Stimulated activated CD4-positive, alpha-beta T cell treated with anti-CD3 and anti-CD28 coated beads, Interleukin-12 subunit alpha, Interleukin-12 subunit beta, amount 100 ng/mL, for 24 hours (primary cell): ENCODE measurements around the gene PAK1.

Experiments used
- DNase-seq, 2 experiments: peaks; one replicate each; pipeline ENCODE4 v3.0.0-alpha.2; 2020; ENCODE audit warnings: low read depth in 2 of 2

Gene PAK1

DNA sequence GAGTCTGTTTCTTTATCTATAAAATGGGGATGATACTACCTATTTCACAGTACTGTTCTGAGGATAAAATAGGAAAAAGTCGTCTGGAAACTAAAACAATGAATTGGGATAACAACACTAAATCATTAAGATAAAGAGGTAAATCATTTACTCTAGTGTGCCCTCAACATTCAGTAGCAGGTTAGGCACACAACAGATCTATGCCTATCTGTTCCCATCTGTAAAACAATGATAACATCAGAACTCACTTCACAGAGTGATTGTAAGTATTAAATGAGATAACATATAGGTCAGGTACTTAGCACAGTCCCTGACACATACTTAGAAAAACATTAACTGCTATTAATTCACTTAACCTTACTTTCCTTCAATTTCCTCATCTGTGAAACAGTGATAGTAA, 36.9 kb downstream of the PAK1 start:
- no peak for DNase-seq

DNA sequence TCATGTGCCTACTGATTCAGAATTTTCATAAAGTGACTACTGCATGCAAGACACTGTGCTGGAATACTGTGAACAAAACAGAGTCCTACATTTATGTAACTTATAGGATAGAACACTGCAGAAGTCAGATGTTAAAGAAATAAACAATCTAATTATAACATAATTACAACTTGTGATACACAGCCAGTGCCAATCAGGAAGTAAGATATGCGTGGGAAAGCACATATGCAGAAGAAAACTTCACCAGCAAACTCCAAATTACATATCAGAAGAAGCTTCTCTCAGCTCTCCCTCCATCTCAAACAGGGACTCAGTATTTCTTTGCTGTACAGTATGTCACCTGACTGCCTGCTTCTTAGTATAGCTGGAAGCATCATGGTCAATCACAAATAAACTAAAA, 37.4 kb downstream of the PAK1 start:
- no peak for DNase-seq

DNA sequence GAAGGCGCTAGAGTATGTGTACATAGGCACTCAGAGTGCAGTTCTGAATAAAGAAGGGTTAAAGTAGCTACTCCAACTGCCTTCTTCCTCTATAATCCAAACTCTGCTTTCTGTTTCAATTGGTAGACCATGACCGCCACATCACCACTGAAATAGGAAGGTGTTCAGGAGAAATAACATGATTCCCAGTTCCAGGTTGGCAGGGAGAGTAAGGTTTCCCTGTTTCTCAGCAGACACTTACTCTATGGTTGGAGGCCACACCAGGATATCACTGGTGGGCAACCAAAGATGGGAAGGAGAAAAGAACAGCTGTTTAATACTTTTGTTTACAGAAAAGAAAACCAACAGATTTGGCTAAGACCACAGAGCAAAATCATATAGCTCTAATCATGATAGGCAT, 37.9 kb downstream of the PAK1 start:
- DNase-seq: no peak

DNA sequence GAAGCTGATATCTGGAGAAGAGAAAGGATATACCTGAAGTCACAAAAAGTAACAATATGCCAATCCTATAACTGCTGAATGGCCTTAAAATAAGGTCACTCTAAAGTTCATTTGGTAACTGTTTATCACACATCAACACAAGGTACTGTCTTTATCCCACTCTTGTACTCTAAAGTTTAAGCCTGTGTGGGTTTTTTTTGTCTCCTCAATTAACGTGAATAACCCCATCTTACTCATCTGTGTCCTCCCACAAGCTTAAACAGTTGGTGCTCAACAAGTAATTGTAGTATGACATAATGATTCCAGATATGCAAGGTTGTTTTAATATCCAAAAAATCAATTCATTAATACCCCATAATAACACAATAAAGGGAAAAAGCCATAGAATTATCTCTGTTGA, 42.1 kb downstream of the PAK1 start:
- DNase-seq: no peak

DNA sequence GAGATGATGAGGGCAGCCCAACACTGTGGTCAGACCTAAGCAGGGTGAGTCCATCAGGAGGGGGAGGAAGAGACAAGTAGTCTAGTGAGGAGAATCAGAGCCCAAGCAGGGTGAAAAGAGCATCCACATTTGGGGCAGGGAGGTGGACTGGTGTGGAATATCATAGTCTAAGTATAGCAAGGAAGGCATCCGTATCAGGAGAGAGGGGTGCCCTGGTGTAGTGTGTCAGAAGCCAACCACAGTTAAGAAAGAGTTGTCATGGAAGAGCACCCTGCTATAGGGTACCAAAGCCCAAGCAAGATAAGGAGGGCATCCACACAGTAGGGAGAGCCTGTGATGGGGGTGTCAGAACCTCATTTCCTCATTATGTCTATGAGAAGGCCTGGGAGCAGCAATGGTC, 45.3 kb downstream of the PAK1 start:
- DNase-seq: no peak

DNA sequence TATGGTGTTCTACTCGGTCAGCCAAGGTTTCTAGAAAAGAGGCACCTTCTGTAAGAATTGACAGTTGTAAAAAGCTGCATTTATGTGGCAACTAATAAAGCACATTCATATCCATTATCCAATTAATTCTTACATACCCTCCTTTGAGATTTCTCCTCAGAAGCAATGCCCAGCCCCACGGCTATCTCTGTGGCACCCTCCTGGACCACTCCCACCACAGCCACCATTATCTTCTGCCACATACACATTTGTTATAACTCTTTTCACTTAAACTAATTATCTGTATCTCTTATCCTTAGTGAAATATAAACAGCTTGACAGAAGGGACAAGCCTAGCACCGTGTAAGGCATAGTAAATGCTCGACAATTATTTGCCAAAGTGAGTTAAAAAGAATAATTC, 48.5 kb downstream of the PAK1 start:
- no peak for DNase-seq

DNA sequence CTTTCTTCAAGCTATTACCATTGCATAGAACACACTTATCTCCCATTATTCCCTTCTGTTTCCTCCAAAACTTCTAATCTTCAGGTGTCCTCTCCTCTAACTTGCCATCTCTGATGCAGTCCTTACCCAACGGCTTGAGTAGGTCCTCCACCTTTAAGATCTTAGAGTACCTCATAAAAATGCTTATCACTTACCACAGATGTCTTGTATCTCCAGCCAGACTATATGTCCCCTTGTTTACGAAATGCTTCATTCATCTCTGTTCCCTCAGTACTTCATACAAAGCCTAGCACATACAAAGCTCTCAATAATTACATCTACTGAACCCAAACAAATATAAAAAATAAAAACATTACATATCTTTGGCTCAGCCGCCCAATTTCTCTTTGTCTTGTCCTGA, 49.2 kb downstream of the PAK1 start:
- no peak for DNase-seq

DNA sequence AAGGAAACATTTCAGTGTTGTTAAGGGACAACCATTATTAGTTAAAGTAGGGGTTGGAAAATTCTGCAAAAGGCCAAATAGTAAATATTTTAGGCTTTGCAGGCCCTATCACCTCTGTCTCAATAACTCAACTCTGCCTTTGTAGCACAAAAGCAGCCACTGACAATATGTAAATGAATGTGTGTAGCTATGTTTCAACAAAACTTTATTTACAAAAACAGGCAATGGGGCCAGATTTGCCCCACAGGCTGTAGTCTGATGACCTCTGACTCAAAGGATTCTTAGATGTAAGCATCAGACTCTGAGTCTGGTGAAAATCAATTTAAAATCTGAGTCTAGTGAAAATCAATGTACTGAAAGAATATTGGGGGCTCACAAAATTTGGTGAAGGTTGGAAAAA, 50.3 kb downstream of the PAK1 start:
- DNase-seq: no peak

DNA sequence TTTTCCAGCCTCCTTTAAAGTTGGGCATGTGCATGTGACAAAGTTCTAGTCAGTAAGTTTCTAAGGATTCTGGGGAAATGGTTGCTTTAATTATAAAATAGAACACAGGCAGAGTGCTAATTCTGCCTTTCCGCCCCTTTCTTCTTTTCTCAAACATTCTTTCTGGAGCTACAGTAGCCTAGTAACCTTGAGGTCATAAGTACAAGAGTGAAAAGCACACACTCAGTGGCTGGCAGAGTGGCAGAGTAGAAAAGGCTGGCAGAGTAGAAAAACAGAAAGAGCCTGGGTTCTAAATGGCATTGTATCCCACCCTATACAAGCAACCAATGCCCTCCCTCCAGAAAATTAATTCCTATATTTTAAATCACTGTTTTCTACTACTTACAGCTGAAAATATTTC, 51.2 kb downstream of the PAK1 start:
- no peak for DNase-seq

DNA sequence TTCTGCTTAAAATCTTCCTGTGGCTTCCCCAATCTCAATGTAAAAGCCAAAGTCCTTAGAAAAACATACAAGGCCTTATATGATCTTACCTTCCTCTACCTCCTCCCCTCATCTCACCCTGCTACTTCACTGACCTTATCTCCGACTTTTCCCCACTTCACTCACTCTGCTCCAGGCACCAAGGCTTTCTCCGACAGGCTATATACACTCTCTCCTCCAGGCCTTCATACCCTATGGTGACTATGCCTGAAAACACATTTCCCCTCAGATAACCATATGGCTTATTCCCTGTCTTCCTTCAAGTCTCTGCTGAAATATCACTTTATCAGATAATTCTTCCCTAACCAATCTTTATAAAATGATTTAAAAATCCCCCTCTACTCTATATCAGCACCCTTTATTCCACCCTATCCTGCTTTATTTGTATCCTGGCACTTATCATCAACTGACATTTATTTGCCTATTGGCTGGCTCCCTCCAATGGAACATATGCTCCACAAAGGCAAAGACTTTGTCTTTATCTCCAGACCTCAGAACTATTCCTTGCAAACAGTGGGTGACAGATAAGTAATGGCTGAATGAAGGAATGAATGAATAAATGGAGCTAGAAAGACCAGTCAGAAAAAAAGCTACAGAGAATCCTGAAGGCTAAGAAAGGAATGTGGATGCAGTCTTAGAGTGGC, 52.7 kb downstream of the PAK1 start:
- no peak for DNase-seq

DNA sequence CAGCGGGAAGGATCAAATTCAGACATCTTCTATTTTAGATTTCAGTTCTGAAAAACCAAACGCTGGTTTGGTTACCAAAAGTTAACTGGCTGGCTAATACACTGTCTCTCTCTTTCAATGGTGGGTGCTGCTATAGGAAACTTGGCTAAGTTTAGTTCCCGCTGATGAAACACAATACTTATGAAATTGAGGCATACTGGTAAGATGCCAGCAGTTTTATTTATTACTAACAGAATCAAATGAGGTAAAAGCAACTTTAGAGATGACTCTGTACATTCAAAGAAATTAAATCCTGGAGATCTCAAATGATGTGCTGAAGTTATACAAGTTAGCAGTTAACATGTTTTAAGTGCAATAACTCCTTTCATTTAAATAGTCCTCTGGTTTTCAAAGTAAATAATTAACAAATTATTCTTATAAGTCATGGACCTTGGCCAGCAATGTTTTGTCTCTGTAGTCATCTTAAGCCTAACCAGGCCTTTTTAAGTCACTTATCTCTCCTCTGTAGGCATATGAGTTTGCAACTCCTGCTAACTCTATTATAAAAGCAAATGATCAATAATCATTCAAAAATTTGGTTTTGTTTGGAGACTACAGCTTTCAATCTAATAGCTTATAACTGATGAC, 54.8 kb downstream of the PAK1 start:
- DNase-seq: no peak

DNA sequence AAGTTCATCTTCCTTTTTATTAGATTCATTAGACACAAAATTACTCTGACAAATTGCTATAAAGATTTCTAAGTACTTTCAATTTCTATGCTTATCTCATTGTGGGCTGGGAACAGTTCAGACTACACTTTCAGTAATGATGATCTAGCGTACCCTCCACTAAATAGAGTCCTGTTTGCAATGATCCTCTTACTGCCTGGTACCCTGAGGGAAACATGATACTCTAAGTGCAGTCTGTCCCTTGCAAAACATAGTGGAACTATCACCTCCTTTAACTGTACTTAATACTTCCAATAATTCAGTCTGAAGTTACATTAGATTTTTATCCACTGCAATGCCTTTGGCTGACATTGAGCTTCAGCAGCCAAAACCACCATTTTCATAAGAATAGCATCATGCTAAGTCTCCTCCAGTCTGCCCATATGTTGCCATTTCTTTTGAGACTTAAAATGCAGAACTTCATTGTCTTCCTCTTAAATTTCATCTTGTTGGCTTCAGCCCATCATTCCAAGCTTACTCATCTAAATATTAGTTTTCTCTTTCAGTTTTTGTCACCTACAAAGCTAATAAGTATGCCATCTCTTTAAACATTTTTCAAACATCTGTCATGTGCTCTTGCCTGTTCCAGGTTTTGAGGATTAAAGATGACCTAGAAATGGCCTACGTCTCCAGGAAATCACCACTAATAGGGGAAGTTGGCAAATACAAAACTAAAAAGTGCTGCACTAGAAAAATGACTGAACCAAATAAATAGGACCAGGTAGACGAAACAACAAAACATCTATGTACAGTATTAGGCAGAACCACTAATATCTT, 55.5 kb downstream of the PAK1 start:
- DNase-seq: no peak

DNA sequence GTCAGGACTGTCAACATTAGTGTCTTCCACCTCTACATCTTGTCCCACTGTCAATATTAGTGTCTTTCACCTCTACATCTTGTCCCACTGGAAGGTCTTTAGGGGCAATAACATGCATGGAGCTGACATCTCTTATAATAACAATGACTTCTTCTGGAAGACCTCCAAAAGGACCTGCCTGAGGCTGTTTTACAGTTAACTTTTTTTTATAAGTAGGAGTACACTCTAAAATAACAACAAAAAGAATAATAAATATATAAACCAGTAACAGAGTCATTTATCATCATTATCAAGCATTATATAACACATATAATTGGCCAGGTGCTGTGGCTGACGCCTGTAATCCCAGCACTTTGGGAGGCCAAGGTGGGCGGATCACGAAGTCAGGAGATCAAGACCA, 57.5 kb downstream of the PAK1 start:
- no peak for DNase-seq

DNA sequence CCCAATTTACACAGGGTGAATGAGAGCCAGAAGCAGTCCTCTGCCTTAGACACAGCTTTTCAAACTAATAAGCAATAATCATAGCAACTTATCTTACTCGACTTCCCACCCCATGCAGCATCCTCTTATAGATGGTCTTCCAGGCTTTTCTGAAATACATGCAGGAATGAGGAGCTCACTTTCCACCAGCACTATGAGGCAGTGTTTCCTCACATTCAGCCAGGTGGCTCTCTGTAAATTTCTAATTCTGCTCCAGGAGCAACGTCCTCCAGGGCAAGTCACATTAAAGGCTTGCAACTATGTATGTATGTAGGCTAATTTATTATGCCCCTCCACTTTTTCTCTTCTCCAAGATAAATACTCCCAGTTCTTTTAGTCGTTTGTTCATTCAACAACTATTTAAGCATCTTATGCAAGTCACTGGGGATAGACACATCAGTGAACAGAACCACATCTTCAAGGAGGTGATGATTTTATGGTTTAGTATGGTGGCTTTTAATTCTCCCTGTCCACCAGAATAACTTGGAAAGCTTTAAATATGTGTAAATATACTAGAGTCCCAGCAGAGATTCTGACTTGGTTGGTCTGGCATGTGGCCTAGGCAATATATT, 59.9 kb downstream of the PAK1 start:
- DNase-seq: no peak

DNA sequence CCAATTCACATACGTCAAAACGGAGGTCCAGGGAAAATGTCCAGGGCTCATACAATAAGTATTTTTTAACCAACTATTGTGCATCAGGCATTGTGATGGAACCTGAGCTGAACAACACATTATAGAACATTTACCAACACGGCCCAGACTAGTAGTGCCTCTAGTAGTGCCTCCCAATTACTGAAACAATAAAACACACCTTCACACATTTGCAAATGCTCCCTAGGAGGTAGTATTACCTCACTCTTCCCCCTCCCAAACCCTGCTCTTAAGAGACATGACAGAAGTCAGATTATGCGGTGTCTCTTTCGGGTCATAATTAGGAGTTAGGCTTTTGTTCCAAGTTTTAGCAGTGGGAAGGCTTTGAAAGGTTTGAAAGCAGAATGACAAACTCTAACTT, 61.1 kb downstream of the PAK1 start:
- DNase-seq: no peak

DNA sequence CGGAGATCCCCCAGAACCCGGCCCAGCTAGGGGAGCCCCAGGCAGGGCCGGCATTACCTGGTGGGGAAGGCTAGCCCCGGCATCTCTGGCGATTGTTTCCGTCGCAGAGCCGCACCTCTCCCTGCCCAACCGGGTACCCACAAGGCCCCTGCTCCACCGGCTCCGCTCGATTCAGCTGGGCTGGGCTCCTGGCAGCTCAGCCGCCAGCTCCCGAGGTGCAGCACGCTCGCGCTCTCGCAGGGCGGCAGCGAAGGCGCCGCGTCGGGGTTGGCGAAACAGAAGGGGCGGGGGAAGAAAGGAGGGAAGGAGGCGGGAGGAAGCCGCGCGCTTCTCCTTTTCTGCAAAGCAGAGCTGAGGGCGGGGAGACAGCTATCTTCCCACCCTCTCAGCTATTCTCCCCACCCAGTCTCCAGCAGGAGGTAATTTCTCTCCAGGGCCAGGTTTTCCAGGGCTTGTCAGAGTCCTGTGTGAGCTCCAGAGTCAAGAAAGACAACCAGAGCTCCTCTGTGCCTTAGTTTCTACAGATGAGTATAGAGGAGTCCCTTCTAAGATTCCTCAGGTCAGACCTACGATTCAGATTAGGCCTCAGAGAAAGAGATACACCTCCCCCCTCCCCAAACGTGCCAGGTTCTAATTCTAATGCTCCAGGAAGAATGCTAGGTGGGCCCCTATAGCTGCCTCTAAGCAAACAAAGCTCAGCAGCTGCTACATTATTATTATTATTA, 62.0 kb downstream of the PAK1 start:
- DNase-seq: peak; percentile 63 to 73

DNA sequence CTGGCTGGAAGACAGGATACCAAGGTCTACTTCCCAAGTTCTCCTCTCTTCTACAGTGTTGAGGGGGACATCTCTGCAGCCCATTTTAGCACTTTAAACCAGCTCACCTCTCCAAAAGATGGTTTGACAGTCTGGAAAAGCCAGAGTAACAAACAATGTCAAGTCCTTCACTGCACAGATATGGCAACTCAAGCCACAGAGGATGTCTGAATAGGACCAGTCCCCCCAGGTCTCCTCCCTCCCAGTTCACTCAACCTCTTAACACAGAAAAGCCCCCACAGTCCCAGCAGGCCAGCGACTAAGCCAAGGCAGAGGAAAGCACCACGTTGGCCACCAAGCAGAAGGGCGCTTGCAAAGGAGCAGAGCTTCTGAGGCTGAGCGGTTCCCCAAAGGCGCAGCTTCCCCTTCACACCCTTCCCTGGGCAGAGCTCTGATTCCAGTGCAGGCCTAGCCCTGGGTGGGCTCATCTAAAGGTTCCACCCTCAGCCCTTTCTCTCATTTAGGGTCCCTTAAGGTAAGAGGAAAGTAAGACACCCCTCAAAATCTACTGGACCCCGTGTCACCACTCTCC, 62.7 kb downstream of the PAK1 start:
- DNase-seq: peak in 1 of 2 experiments; percentile 8

DNA sequence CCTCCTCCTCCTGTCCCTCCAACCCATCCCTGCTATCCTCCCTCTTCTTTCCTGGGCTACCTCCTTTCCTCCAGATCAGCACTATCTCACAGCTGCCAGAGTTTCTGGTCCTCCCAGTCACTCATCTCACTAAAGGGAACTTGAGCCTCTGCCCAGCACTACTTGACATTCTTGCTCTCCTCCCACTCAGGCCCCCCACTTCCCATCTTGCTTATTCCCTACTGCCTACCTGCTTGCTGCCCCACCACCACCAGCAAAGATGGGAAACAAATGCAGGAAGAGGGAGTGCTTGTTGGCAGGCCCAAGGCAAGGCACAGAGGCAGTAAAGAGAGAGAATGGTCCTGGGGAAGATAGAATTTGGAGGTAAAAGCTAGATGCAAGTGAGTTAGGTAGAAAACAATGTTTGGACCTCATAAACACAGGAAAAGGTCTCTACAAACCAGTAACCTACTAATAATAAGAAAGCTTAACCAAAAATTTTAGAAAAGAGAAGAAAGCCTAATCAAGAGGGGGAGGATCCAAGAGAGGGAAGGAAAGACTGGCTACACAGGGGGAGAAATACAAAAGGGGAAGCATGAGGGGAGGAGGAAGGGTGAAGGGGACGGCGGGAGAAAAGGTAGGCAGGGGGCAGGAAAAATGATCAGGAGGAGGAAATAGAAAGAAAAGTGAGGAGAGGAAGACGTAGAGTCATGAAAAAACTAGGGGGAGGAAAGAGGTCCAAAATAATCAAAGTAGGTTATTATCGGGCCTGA, 63.6 kb downstream of the PAK1 start:
- DNase-seq: no peak

DNA sequence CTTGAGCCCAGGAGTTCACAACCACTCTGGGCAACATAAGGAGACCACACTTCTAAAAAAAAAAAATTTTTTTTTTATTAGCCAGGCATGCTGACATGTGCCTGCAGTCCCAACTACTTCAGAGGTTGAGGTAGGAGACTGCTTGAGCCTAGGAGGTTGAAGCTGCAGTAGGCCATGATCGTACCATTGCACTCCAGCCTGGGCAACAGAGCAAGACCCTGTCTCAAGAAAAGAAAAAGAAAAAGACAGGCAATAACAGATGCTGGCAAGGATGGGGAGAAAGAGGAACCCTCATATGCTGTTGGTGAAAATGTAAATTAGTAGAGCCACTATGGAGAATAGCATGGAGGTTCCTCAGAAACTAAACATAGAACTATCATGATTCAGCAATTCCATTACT, 64.8 kb downstream of the PAK1 start:
- DNase-seq: no peak

DNA sequence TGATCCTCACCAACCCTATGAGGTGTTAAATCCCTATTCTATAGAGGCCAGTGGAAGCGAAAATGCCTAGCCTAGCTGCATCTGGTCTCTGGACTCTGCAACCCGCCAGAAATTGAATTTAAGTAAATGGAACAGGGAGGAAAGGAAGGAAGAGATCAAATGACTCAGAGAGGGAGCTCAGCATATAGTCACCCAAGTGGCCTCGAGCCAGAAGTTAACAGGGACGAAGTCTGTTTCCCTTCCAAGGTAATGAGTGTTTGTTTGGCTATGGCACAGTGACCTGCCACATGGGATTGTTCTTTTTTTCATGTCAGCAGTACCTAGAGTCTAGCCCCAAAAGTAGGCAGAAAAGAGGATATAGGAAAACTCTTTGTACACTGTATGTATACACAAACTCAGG, 66.3 kb downstream of the PAK1 start:
- DNase-seq: no peak

DNA sequence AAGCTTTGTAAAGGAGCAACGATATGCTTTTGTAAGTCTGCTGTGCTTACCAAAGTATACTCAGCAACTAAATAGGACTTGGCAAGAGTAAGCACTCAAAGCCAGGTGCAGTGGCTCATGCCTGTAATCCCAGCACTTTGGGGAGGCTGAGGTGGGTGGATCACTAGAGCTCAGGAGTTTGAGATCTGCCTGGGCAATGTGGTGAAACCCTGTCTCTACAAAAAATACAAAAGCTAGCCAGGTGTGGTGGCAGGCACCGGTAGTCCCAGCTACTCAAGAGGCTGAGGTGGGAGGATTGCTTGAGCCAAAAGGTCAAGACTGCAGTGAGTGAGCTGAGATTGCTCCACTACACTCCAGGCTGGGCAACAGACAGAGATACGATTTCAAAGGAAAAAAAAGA, 67.5 kb downstream of the PAK1 start:
- DNase-seq: no peak
